Pancreas (tissue), 10 donors: ENCODE results near the gene RPL18. TPM values are rescaled to one million over a fixed set of nuclear protein-coding genes. Genes with fewer than 3 reads are reported as not detected.

Source experiments
- ATAC-seq, 4 donors: fragments of 200-7000 bp; cut with Tn5 transposase; one replicate each; pipeline versions ENCODE4 v1.8.0 to v1.9.1; 2020; ENCODE audit warnings: mild to moderate bottlenecking in 4 of 4, moderate library complexity in 4 of 4
- DNase-seq, 6 donors: peaks; one replicate each; pipeline ENCODE4 v3.0.0-alpha.2; 2020
- FAIRE-seq: peaks from 2 replicates; lab custom pipeline; 2012; peaks lifted over from hg19 to GRCh38; lab: Jason Lieb, UNC
- H3K27ac ChIP-seq, 4 donors: fragments of 200-600 bp; sonication (generic); 1 replicate in 3 of 4; 2 replicates in 1 of 4; pipeline versions ENCODE4 v1.5.0 to v1.8.0; 2020
- H3K27me3 ChIP-seq, 4 donors: fragments of 200-600 bp; one replicate each; pipeline ENCODE4 v1.8.0; 2021
- H3K36me3 ChIP-seq, 3 donors: fragments of 200-600 bp; sonication (generic) in 1 of 3; one replicate each; pipeline versions ENCODE4 v1.5.0 to v1.8.0; 2020 to 2021
- H3K4me1 ChIP-seq, 3 donors: fragments of 200-600 bp; one replicate each; pipeline ENCODE4 v1.8.0; 2021
- H3K4me3 ChIP-seq, 4 donors: fragments of 200-600 bp; sonication (generic) in 2 of 4; one replicate each; pipeline versions ENCODE4 v1.5.0 to v1.8.0; 2020 to 2021
- H3K9me3 ChIP-seq, 4 donors: fragments of 200-600 bp; one replicate each; pipeline ENCODE4 v1.8.0; 2021
- CTCF ChIP-seq, 4 donors: fragments of 200-600 bp; sonication (generic) in 3 of 4; IDR thresholded peaks; one replicate each; pipeline versions ENCODE4 v1.5.0 to v1.8.0; 2021; ENCODE audit warnings: antibody characterized with exemption in 4 of 4
- WGBS, 2 donors: extraction: QIAGEN DNeasy Blood & Tissue Kit; methylation state at CpG; one replicate each; pipeline ENCODE4 v1.1.7; 2013; 5-methylcytosine and 5-hydroxymethylcytosine counted together
- intact Hi-C, 3 donors: fragments of 100-400 bp; cut with DNase I; formaldehyde crosslinking; loops; one replicate each; pipeline versions ENCODE4 v1.11.1 to v1.14.2; 2022
- polyA plus RNA-seq, 2 donors: library from polyadenylated mRNA; stranded (reverse); fragments of 200-250 nt; gene quantifications; one replicate each; pipeline ENCODE4 v1.2.3, GENCODE V29; 2013
- total RNA-seq, 6 donors: library from RNA; stranded (reverse); fragmentation: NEBNext Ultra II Directional in 4 of 6; extraction: Animal tissue kit (Norgen Biotek cat#: 25700) in 4 of 6; gene quantifications; one replicate each; pipeline versions ENCODE4 v1.2.1 to v1.2.4, GENCODE V29; 2021 to 2023
- donor health status: healthy with polysubstance abuse.
- donor health status: DM: no; HTN: no; CAD: no; lungs with moderate emphysema.
- donor health status: DM: no; HTN: no; CAD: no.
- donor health status: control.
- donor health status: control.
- donor health status: Bipolar disorder and iron deficiency.
- donor health status: DM: yes; HTN: yes; CAD: no.
- donor health status: DM: no; HTN: no; CAD: no.
- donor health status: DM: no; HTN: no; CAD: no.
- donor health status: DM: yes; HTN: yes; CAD: no.

RPL18 gene
- total and polyA plus RNA-seq, 8 donors = 881 to 2,344 (median 1,245) TPM

GRCh38 chr19:48609571-48610108, 9.3 kb downstream of the RPL18 start:
- intact Hi-C loops = no loop called here
- FAIRE-seq (no peak), ATAC-seq (no peak), DNase-seq (no peak)
- Histone ChIP-seq H3K36me3 (no peaks in the 10 kb centered on the region), H3K4me3 (no peak overlapping the region), H3K4me1 (no peaks in the 10 kb centered on the region), H3K9me3 (no peaks in the 10 kb centered on the region), H3K27me3 (no peaks in the 10 kb centered on the region), H3K27ac (no peak overlapping the region)
- WGBS, 2 donors = 88 to 90% methylated on average over 20 of the region's 20 CpGs
- no peak for TF ChIP-seq CTCF (IDR thresholded peaks at IDR 0.05)

- no peak for FAIRE-seq
Measured at GRCh38 chr19:48608798-48609263, 10.1 kb downstream of the RPL18 start.

GRCh38 chr19:48607359-48607755, 11.6 kb downstream of the RPL18 start:
- FAIRE-seq (no peak), ATAC-seq (no peak), DNase-seq (no peak)
- H3K36me3 ChIP-seq = no peaks in the 10 kb centered on the region
- intact Hi-C loops = no loop called here
- H3K4me3 ChIP-seq = no peak overlapping the region
- WGBS, 2 donors = 73 to 86% methylated on average over 7 of the region's 7 CpGs
- H3K27me3 ChIP-seq = no peaks in the 10 kb centered on the region
- H3K9me3 ChIP-seq = no peaks in the 10 kb centered on the region
- TF ChIP-seq CTCF (IDR thresholded peaks at IDR 0.05) = no peak
- no peak overlapping the region for H3K27ac ChIP-seq
- no peaks in the 10 kb centered on the region for H3K4me1 ChIP-seq

More at GRCh38 chr19:48608798-48609263, 10.1 kb downstream of the RPL18 start:
- Histone ChIP-seq H3K27me3 (no peaks in the 10 kb centered on the region), H3K9me3 (no peaks in the 10 kb centered on the region), H3K27ac (no peak overlapping the region), H3K36me3 (no peaks in the 10 kb centered on the region), H3K4me1 (no peaks in the 10 kb centered on the region), H3K4me3 (no peak overlapping the region)
- 46 to 59% methylated on average over 9 of the region's 9 CpGs for WGBS, 2 donors
- DNase-seq (no peak), ATAC-seq (peak in 3 of 4 donors; percentile 36 to 69 (median 55))
- no peak for TF ChIP-seq CTCF (IDR thresholded peaks at IDR 0.05)
- intact Hi-C loops = no loop called here

- Histone ChIP-seq H3K36me3 (no peaks in the 10 kb centered on the region), H3K9me3 (no peaks in the 10 kb centered on the region), H3K27me3 (no peaks in the 10 kb centered on the region), H3K4me1 (no peaks in the 10 kb centered on the region), H3K4me3 (no peak within 1 kb of the TSS), H3K27ac (no peak within 1 kb of the TSS)
- intact Hi-C loops = no loop called here
- no peak for TF ChIP-seq CTCF (IDR thresholded peaks at IDR 0.05)
- 75 to 85% methylated on average over 39 of the region's 39 CpGs for WGBS, 2 donors
- ATAC-seq = no peak
- FAIRE-seq = no peak
- DNase-seq = no peak
Measured at GRCh38 chr19:48606463-48607358, 12.3 kb downstream of the RPL18 start, which contains the start of gene SPACA4. Gene SPACA4 (plus strand): TSS chr19:48606742. CDS start chr19:48606979, 237 bp downstream.
